Heart left ventricle (tissue), 13 donors: ENCODE measurements around the gene RRP9.

Experiments
- POLR2A ChIP-seq, 2 donors: fragments of 450-650 bp; IDR thresholded peaks; one replicate each; pipeline ENCODE4 v1.6.1; 2017; ENCODE audit warnings: antibody characterized with exemption in 2 of 2, mild to moderate bottlenecking in 2 of 2, moderate library complexity in 2 of 2
- TF ChIP-seq, protein P1 (sequence below), 12 donors: fragments of 200-600 bp; sonication (generic) in 4 of 12; IDR thresholded peaks; one replicate each; pipeline versions ENCODE4 v1.5.0 to v1.8.0; 2018 to 2022; ENCODE audit warnings: antibody characterized with exemption in 12 of 12, mild to moderate bottlenecking in 5 of 12
- donor health status: ischemic (EF 13 %, LVEDD 7.1; RV severe dilation, severe dysfunction).
- donor health status: DM: no; HTN: yes; CAD: no.
- donor health status: DM: no; HTN: no; CAD: no.
- donor health status: ischemic (EF 25% LVEDD 6.9; RV normal size, moderate dysfunction).
- donor health status: ischemic (EF 25% LVEDD 5.7; RV mildly dilated, moderate dysfunction).
- donor health status: ischemic (EF 35%, LVEDD 5.7; RV mildly dilated, moderate dysfunction).
- donor health status: nonischemic (EF 11% LVEDD 7.7; RV severe dilation, severe dysfunction).
- donor health status: DM: yes; HTN: yes; CAD: no.
- donor health status: PGD.
- donor health status: ischemic (EF 29% LVEDD 5.4; RV normal size, mild dysfunction).
- donor health status: nonischemic (EF 23%, LVEDD 6.1; RV moderate dilation, normal function).

DNA sequence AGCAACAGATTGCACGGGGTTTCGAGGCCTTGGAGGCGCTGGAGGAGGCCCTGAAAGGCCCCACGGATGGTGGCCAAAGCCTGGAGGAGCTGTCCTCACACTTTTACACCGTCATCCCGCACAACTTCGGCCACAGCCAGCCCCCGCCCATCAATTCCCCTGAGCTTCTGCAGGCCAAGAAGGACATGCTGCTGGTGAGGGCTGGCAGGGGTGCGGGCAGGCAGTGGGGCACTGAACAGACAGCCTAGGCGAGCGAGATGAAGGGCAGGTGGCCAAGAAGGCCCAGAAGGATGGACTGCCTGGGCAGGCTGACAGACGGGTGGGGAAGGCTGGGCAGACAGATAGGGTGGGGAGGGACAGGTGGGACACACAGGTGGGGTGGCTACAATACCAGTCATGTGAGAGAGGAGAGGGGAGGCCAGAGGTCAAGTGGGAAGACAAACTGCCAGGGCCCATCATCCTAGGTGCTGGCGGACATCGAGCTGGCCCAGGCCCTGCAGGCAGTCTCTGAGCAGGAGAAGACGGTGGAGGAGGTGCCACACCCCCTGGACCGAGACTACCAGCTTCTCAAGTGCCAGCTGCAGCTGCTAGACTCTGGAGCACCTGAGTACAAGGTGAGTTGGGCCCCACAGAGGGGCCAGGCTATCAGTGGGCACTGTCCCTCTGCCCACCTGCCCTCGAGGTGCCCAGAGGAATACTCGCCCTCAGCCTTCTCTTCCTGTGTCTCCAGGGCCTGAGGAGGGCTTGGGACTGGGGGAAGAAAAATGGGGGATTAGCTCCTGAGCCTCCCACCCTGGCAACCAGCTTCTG, 3.5 kb upstream of the RRP9 start:
- TF ChIP-seq, protein P1, sequence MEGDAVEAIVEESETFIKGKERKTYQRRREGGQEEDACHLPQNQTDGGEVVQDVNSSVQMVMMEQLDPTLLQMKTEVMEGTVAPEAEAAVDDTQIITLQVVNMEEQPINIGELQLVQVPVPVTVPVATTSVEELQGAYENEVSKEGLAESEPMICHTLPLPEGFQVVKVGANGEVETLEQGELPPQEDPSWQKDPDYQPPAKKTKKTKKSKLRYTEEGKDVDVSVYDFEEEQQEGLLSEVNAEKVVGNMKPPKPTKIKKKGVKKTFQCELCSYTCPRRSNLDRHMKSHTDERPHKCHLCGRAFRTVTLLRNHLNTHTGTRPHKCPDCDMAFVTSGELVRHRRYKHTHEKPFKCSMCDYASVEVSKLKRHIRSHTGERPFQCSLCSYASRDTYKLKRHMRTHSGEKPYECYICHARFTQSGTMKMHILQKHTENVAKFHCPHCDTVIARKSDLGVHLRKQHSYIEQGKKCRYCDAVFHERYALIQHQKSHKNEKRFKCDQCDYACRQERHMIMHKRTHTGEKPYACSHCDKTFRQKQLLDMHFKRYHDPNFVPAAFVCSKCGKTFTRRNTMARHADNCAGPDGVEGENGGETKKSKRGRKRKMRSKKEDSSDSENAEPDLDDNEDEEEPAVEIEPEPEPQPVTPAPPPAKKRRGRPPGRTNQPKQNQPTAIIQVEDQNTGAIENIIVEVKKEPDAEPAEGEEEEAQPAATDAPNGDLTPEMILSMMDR (IDR thresholded peaks at IDR 0.05), result no peak
- no peak for TF ChIP-seq POLR2A (IDR thresholded peaks at IDR 0.05)
